Measurements from ENCODE around the gene CCL22.
"Not testable (repeated sequence)": the region's sequence is repeated elsewhere in the genome, so short reads cannot be mapped to it uniquely, and the experiment has no call there.

Gene CCL22

DNA sequence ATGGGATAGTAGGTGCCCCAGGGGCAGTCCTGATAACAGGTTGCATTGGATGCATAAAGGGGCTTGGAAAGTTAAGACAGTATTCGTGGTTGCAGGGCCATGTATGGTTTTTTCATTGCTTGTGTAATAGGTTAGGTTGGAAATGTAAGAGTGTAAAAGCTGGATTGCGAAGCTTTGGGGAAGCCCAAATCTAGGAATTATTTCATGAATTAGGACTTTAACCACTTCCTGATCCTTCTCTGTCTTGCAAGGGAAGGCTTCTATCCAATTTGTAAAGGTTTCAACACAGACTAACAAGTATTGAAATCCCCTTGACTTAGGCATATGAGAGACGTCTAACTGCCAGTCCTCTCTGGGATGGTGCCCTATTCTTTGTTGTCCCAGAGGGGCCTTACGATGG is 38.2 kb downstream of the CCL22 start:
- no peak for DNase-seq

- not testable (repeated sequence) for DNase-seq
Observed at GRCh38 chr16:57397493-57397892, 38.9 kb downstream of the CCL22 start.

- DNase-seq: no peak
Observed at GRCh38 chr16:57401943-57402640, 43.5 kb downstream of the CCL22 start.

GRCh38 chr16:57403965-57404817 is 45.6 kb downstream of the CCL22 start, which contains the start of gene CCL17:
Gene CCL17 (plus strand): TSS chr16:57404767. CDS start chr16:57413933, 9,166 bp downstream.
- no peak for DNase-seq

DNA sequence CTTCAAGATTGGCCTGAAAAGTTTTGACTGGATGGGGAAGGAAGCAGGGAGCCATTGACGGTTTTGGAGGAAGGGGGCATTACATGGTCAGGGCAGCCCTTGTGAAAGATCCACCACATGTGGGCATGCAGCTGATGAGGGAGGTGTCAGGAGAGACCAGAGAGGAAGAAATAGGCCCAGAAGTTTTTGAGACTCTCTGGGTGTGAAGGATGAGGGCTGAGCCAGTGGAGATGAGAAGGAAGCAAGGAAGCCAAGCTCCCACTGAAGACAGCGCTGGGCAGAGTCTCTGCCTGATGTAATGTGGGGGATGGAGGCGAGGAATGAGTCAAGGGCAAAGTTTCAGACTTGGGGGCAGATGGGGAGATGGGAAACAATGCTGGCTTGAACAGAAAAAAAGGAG is 46.5 kb downstream of the CCL22 start:
- DNase-seq: no peak

GRCh38 chr16:57406881-57407280 is 48.3 kb downstream of the CCL22 start:
- DNase-seq: no peak

DNA sequence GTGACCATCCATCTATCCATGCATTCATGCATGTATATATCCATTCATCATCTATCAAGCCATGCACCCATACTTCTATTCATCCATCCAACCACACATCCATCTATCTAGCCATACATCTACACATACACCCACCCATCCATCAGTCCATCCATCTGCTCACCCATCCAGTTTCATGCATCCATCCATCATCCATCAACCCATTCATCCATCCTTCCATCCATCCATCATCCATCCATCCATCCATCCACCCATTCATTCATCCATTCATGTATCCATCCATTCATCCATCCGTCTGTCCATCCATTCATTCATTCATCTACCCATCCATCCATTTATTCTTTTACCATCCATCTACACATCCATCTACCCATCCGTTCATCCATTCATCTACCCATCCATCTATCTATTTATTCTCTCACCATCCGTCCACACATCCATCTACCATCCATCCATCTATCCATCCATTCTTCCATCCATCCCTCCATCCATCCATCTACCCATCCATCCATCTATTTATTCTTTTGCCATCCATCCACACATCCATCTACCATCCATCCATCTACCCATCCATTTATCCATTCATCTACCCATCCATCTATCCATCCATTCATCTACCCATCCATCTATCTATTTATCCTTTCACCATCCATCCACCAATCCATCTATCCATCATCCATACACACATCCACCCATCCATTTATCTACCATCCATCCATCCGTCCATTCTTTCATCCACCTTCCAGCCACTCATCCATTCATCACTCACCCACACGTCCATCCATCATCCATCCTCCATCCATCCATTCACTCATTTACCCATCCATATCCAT is 49.2 kb downstream of the CCL22 start:
- no peak for DNase-seq

DNA sequence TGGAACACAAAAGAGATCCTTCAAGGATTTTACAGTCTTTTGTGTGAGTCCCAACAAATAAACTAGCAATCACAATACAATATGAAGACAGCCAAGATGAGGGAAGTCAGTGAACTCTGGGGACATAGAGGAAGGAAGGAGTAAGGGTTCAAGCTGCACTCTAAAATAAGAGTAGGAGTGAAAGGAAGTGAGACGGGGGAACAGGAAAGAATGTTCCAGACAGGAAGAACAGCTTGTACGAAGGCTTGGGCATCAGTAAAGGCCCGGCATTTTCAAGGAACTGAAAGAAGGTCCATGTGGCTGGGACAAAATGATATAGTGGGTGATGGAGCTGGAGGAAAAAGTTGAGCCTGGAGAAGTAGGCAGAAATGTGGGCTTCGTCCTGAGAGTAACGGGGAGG is 50.5 kb downstream of the CCL22 start:
- DNase-seq: no peak

DNA sequence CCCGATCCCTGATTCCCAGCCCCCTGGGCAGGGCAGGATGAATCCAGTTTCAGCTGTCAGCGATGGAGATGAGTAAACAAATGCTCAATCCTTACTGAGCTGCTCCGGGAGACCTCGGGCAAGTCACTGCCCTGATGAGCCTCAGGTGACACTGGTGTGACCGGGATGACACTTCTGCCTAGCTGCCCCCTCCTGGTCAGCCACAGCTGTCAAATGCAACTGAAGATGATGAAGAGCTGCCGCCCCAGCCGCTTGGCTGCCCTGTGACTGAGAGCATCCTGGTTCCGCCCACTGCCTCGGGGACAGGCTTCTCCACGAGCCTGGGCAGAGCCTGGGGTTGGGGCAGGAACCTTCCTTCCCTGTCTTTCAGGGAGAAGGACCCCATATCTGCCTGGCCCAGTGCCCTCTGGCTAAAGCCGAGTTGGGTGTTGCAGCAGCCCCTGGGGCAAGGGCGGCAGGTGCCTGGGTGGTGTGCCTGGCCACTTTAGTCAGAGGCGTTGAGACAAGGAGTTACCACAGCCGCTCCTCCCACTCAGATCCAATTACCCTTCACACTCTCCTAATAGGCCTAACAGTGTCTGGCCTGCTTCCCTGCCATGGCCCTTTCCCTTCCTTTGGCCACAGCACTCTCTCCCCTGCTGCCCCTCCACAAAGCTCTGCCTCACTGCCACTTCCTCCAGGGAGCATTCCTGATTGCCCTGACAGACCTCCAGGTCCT is 51.4 kb downstream of the CCL22 start:
- no peak for DNase-seq

GRCh38 chr16:57411362-57411976 is 52.9 kb downstream of the CCL22 start:
- DNase-seq: no peak

- no peak for DNase-seq
Observed at GRCh38 chr16:57412584-57412983, 54.0 kb downstream of the CCL22 start.

GRCh38 chr16:57413301-57413730 is 54.7 kb downstream of the CCL22 start:
- DNase-seq: no peak

GRCh38 chr16:57413733-57414132 is 55.1 kb downstream of the CCL22 start:
- no peak for DNase-seq

Data from activated naive CD4-positive, alpha-beta T cell (primary cell).